ENCODE data around the gene LAMA2. TPM values are rescaled to one million over a fixed set of nuclear protein-coding genes. Genes with fewer than 3 reads are reported as not detected.

The LAMA2 gene
- total RNA-seq, 4 donors from 2014 or later = 203 to 339 (median 275) TPM

GRCh38 chr6:129183681-129184301 is 300.9 kb downstream of the LAMA2 start:
- Histone ChIP-seq H3K27ac (no peak overlapping the region), H3K36me3 (no peaks in the 10 kb centered on the region), H3K9me3 (no peaks in the 10 kb centered on the region), H3K27me3 (no peaks in the 10 kb centered on the region), H3K4me1 (peaks cover 0 to 5% (median 0%) of the 10 kb centered on the region in 4 donors), H3K4me3 (no peak overlapping the region)
- 77 to 79% methylated on average over 3 of the region's 3 CpGs for WGBS, 2 donors
- no peak for DNase-seq (ENCODE audit: low spot score in 2 of 2)
- TF ChIP-seq POLR2A (IDR thresholded peaks at IDR 0.05) = no peak
- no peak for TF ChIP-seq CTCF (IDR thresholded peaks at IDR 0.05)
- TF ChIP-seq EP300 (IDR thresholded peaks at IDR 0.05) = no peak

- DNase-seq (ENCODE audit: low spot score in 2 of 2) = no peak
- Histone ChIP-seq H3K27me3 (no peaks in the 10 kb centered on the region), H3K27ac (peak overlapping the region in 2 of 4 donors; percentile 6 to 16), H3K4me1 (peaks cover 0 to 5% (median 0%) of the 10 kb centered on the region in 4 donors), H3K9me3 (no peaks in the 10 kb centered on the region), H3K4me3 (no peak overlapping the region), H3K36me3 (no peaks in the 10 kb centered on the region)
- TF ChIP-seq EP300 (IDR thresholded peaks at IDR 0.05) (no peak), POLR2A (IDR thresholded peaks at IDR 0.05) (no peak), CTCF (IDR thresholded peaks at IDR 0.05) (no peak)
- WGBS, 2 donors = 76 to 78% methylated on average over 3 of the region's 3 CpGs
Measured at GRCh38 chr6:129184324-129184723, 301.4 kb downstream of the LAMA2 start.

GRCh38 chr6:129184808-129185366 is 301.9 kb downstream of the LAMA2 start:
- peak overlapping the region in 2 of 4 donors; percentile 6 to 16 for H3K27ac ChIP-seq
- H3K4me1 ChIP-seq = peaks cover 0 to 5% (median 0%) of the 10 kb centered on the region in 4 donors
- DNase-seq (ENCODE audit: low spot score in 2 of 2) = no peak
- no peak for TF ChIP-seq POLR2A (IDR thresholded peaks at IDR 0.05)
- no peak for TF ChIP-seq EP300 (IDR thresholded peaks at IDR 0.05)
- no peak for TF ChIP-seq CTCF (IDR thresholded peaks at IDR 0.05)
- H3K4me3 ChIP-seq = no peak overlapping the region
- H3K9me3 ChIP-seq = no peaks in the 10 kb centered on the region
- H3K27me3 ChIP-seq = no peaks in the 10 kb centered on the region
- no peaks in the 10 kb centered on the region for H3K36me3 ChIP-seq
- 79 to 91% methylated on average over 1 of the region's 1 CpG for WGBS, 2 donors

GRCh38 chr6:129186988-129187387 is 304.1 kb downstream of the LAMA2 start:
- no peak overlapping the region for H3K27ac ChIP-seq
- no peaks in the 10 kb centered on the region for H3K27me3 ChIP-seq
- H3K36me3 ChIP-seq = peaks cover 0 to 19% (median 0%) of the 10 kb centered on the region in 3 donors
- no peaks in the 10 kb centered on the region for H3K4me1 ChIP-seq
- TF ChIP-seq EP300 (IDR thresholded peaks at IDR 0.05) (no peak), CTCF (IDR thresholded peaks at IDR 0.05) (no peak), POLR2A (IDR thresholded peaks at IDR 0.05) (no peak)
- H3K4me3 ChIP-seq = no peak overlapping the region
- WGBS, 2 donors = 80 to 82% methylated on average over 3 of the region's 3 CpGs
- no peak for DNase-seq (ENCODE audit: low spot score in 2 of 2)
- H3K9me3 ChIP-seq = no peaks in the 10 kb centered on the region

- DNase-seq (ENCODE audit: low spot score in 2 of 2) = no peak
- H3K4me1 ChIP-seq = no peaks in the 10 kb centered on the region
- H3K27me3 ChIP-seq = no peaks in the 10 kb centered on the region
- no peaks in the 10 kb centered on the region for H3K9me3 ChIP-seq
- no peak overlapping the region for H3K4me3 ChIP-seq
- WGBS, 2 donors = 91 to 92% methylated on average over 2 of the region's 2 CpGs
- H3K36me3 ChIP-seq = peaks cover 0 to 31% (median 0%) of the 10 kb centered on the region in 3 donors
- TF ChIP-seq POLR2A (IDR thresholded peaks at IDR 0.05) (no peak), EP300 (IDR thresholded peaks at IDR 0.05) (no peak), CTCF (IDR thresholded peaks at IDR 0.05) (no peak)
- no peak overlapping the region for H3K27ac ChIP-seq
Measured at GRCh38 chr6:129188306-129188705, 305.4 kb downstream of the LAMA2 start.
